Esophagus squamous epithelium (tissue), 4 donors: ENCODE measurements around the gene HECW1.

Source experiments
- POLR2A ChIP-seq, 4 donors: fragments of 450-650 bp; IDR thresholded peaks; one replicate each; pipeline ENCODE4 v1.6.1; 2017; ENCODE audit warnings: antibody characterized with exemption in 4 of 4, mild to moderate bottlenecking in 4 of 4, moderate library complexity in 3 of 4
- TF ChIP-seq, protein P1 (sequence below), 6 experiments: fragments of 450-650 bp in 4 of 6; fragments of 200-600 bp in 2 of 6; sonication (generic) in 2 of 6; IDR thresholded peaks; one replicate each; pipeline ENCODE4 v1.5.1; 2016 to 2019; ENCODE audit warnings: antibody characterized with exemption in 6 of 6, mild to moderate bottlenecking in 4 of 6, moderate library complexity in 4 of 6

DNA sequence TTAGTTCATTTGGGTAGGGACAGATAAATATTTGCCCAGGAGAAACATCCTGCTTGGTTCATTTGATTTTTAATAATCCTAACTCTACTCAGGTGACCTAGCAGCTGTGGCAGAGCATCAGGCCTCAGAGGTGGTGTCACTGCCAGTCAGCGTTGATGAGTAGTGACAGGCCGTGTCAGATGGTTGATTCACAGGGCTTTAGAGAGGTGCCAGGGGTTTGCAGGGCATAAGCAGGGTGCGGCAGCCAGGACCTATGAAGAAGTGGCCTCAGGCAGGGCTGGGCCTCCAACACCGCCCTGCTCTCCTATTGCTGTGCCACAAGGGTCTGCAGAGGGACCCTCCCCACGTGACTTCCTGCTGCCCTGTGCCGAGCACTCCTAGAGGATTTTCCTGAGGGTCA lies 128.1 kb downstream of the HECW1 start:
- TF ChIP-seq, protein P1, sequence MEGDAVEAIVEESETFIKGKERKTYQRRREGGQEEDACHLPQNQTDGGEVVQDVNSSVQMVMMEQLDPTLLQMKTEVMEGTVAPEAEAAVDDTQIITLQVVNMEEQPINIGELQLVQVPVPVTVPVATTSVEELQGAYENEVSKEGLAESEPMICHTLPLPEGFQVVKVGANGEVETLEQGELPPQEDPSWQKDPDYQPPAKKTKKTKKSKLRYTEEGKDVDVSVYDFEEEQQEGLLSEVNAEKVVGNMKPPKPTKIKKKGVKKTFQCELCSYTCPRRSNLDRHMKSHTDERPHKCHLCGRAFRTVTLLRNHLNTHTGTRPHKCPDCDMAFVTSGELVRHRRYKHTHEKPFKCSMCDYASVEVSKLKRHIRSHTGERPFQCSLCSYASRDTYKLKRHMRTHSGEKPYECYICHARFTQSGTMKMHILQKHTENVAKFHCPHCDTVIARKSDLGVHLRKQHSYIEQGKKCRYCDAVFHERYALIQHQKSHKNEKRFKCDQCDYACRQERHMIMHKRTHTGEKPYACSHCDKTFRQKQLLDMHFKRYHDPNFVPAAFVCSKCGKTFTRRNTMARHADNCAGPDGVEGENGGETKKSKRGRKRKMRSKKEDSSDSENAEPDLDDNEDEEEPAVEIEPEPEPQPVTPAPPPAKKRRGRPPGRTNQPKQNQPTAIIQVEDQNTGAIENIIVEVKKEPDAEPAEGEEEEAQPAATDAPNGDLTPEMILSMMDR (IDR thresholded peaks at IDR 0.05) = no peak
- no peak for TF ChIP-seq POLR2A (IDR thresholded peaks at IDR 0.05)
